ENCODE data around the gene CD180.

GRCh38 chr5:67170767-67171166 lies 25.8 kb downstream of the CD180 start:
- no peak for TF ChIP-seq CTCF (IDR thresholded peaks at IDR 0.05)
- TF ChIP-seq POLR2AphosphoS5 (IDR thresholded peaks at IDR 0.05) = no peak

Measured in breast epithelium (tissue), 3 donors.